H1 (cell line): Measurements from ENCODE around the gene RAPGEF5. TPM values are rescaled to one million over a fixed set of nuclear protein-coding genes. Genes with fewer than 3 reads are reported as not detected.

ENCODE experiments used
- ATF2 ChIP-seq: IDR thresholded peaks from 2 replicates; pipeline ENCODE4 v1.6.1; 2012; ENCODE audit warnings: low read length, inconsistent platforms
- BCL11A ChIP-seq, 2 experiments: IDR thresholded peaks; one replicate each; pipeline ENCODE4 v1.6.1; 2011; ENCODE audit warnings: low read depth in 2 of 2, low read length in 2 of 2, mild to moderate bottlenecking in 2 of 2
- RBBP5 ChIP-seq: IDR thresholded peaks from 2 replicates; pipeline ENCODE4 v1.7.1; 2012; ENCODE audit warnings: low read depth, mild to moderate bottlenecking, inconsistent platforms, low read length, moderate library complexity, borderline replicate concordance
- SUZ12 ChIP-seq: fragments of 200-600 bp; sonication (generic); IDR thresholded peaks from 2 replicates; pipeline ENCODE4 v1.6.1; 2012; ENCODE audit warnings: mild to moderate bottlenecking, inconsistent platforms, low read length, moderate library complexity, mixed read lengths
- TBP ChIP-seq: IDR thresholded peaks from 2 replicates; pipeline ENCODE4 v1.6.1; 2011; ENCODE audit warnings: low read depth, low read length, improper control_type of control experiment
- polyA plus RNA-seq, 7 experiments: library from polyadenylated mRNA; depleted of rRNA in 3 of 7; stranded (reverse) in 5 of 7; unstranded in 2 of 7; fragments of >200 nt in 5 of 7; fragments of 200-250 nt in 2 of 7; gene quantifications; 1 replicate in 5 of 7; 2 replicates in 1 of 7; 4 replicates in 1 of 7; pipeline versions ENCODE4 v1.2.1 to v1.2.3, GENCODE V29; 2011 to 2013; ENCODE audit warnings: missing spikeins in 2 of 7, mixed read lengths in 2 of 7
- total RNA-seq: library from RNA; stranded (reverse); fragmentation: NEBNext Ultra II Directional; extraction: Animal tissue kit (Norgen Biotek cat#: 25700); gene quantifications from 2 replicates; pipeline ENCODE4 v1.2.1, GENCODE V29; 2021

RAPGEF5 gene
- total and polyA plus RNA-seq, 2 of the 8 experiments (the other 6 are each of a cell fraction or from before 2014, with no cell fraction given) = 4.4 to 22.9 TPM

GRCh38 chr7:22286436-22286835 lies 70.5 kb downstream of the RAPGEF5 start (continued):
- TF ChIP-seq SUZ12 (no peak), TBP (no peak), RBBP5 (no peak), BCL11A (IDR thresholded peaks at IDR 0.05; ENCODE audit: low read depth in 2 of 2, low read length in 2 of 2) (no peak), ATF2 (no peak)
